ENCODE measurements around the gene RAP1A. TPM values are rescaled to one million over a fixed set of nuclear protein-coding genes. Genes with fewer than 3 reads are reported as not detected.

RAP1A gene
- total RNA-seq, 1 experiment from 2014 or later, result 25.4 TPM

DNA sequence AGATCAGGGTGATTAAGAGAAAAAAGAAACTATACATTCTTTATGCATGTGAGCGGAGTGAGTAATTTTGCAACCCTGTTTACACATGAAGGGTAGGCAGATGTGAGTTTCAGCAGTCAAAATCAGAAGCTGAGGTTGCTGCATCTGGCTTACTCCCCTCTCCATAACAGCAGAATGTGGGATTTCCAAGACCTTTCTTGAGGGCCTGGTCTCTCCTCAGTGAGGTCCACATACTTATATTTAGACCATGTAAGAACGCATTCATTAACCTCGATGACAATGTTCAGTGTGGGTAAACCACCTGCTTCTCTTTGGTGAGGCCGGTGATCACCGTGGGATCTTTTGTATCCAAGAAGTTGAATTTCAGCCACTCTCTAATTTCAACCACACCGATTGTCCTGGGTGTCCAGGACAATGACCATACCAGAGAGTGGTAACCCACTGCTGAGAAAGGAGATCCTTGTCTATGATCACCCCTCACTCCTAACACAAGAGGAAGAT, 18.7 kb upstream of the RAP1A start (continued):
- TF ChIP-seq, protein P1, sequence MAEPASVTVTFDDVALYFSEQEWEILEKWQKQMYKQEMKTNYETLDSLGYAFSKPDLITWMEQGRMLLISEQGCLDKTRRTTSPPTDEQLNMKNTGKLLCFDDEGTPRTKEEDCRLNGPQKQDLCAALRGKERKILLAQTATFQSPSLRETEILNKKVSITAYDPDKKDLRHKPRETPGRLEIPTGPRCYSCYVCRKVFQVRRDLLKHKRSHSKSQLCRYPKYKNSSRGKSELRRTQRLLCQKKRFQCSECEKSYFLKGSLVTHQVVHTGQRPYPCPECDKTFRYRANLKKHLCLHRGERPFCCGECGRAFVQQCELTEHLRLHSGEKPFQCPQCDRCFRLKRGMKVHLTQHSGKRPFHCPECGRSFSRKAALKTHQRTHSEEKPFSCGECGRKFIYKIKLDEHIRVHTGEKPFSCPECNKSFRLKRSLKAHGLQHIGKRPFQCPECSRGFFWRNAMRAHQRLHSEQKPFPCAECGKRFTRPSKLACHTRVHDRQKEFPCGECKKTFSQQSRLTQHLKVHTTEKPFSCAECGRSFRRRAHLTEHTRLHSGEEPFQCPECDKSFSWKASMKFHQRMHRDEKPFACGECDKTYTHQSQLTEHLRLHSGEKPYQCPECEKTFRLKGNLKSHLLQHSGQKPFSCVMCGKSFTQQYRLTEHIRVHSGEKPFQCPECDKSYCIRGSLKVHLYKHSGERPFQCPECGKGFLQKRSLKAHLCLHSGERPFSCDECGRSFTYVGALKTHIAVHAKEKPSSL (CRISPR knock-in tag; conservative IDR thresholded peaks at IDR 0.05), result no peak
- no peak for TF ChIP-seq FOXJ3 (CRISPR knock-in tag; IDR thresholded peaks at IDR 0.05; ENCODE audit: borderline replicate concordance)
- TF ChIP-seq, protein P2, sequence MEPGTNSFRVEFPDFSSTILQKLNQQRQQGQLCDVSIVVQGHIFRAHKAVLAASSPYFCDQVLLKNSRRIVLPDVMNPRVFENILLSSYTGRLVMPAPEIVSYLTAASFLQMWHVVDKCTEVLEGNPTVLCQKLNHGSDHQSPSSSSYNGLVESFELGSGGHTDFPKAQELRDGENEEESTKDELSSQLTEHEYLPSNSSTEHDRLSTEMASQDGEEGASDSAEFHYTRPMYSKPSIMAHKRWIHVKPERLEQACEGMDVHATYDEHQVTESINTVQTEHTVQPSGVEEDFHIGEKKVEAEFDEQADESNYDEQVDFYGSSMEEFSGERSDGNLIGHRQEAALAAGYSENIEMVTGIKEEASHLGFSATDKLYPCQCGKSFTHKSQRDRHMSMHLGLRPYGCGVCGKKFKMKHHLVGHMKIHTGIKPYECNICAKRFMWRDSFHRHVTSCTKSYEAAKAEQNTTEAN (CRISPR knock-in tag; IDR thresholded peaks at IDR 0.05), result no peak

DNA sequence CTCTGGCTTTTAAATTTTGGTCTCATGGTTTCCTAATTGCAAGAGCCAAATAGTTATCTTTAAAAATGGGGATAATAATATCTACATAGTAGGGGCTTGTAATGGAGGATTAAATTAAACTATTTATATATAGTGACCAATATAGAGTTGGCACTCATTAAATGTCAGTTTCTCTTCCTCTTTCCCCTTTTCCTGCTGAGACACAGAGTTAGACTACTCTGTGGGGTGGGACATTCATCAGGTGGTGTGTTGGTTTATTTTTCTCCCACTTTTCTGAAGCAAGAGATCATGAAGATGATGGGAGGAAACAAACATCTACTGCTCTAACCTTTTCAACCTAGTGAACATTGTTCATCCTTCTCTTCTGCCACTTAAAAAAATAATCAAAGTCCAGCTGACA, 17.3 kb upstream of the RAP1A start:
- H3K4me3 Mint-ChIP-seq, result no peak overlapping the region
- DNase-seq (ENCODE audit: low spot score) (no peak), ATAC-seq (no peak)
- ChIA-PET POLR2A (no interaction called here), CTCF (no interaction called here)
- TF ChIP-seq, protein P3, sequence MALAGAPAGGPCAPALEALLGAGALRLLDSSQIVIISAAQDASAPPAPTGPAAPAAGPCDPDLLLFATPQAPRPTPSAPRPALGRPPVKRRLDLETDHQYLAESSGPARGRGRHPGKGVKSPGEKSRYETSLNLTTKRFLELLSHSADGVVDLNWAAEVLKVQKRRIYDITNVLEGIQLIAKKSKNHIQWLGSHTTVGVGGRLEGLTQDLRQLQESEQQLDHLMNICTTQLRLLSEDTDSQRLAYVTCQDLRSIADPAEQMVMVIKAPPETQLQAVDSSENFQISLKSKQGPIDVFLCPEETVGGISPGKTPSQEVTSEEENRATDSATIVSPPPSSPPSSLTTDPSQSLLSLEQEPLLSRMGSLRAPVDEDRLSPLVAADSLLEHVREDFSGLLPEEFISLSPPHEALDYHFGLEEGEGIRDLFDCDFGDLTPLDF (CRISPR knock-in tag; IDR thresholded peaks at IDR 0.05), result no peak
- TF ChIP-seq TP53 (CRISPR knock-in tag; IDR thresholded peaks at IDR 0.05) (no peak), NR2C2 (CRISPR knock-in tag; IDR thresholded peaks at IDR 0.05) (no peak), NR3C1 (CRISPR knock-in tag; conservative IDR thresholded peaks at IDR 0.05; ENCODE audit: low read depth) (no peak), ZNF263 (CRISPR knock-in tag; IDR thresholded peaks at IDR 0.05; ENCODE audit: low read depth) (no peak), NR1H2 (CRISPR knock-in tag; IDR thresholded peaks at IDR 0.05) (no peak), GTF2I (CRISPR knock-in tag; conservative IDR thresholded peaks at IDR 0.05) (no peak)
- TF ChIP-seq, protein P4, sequence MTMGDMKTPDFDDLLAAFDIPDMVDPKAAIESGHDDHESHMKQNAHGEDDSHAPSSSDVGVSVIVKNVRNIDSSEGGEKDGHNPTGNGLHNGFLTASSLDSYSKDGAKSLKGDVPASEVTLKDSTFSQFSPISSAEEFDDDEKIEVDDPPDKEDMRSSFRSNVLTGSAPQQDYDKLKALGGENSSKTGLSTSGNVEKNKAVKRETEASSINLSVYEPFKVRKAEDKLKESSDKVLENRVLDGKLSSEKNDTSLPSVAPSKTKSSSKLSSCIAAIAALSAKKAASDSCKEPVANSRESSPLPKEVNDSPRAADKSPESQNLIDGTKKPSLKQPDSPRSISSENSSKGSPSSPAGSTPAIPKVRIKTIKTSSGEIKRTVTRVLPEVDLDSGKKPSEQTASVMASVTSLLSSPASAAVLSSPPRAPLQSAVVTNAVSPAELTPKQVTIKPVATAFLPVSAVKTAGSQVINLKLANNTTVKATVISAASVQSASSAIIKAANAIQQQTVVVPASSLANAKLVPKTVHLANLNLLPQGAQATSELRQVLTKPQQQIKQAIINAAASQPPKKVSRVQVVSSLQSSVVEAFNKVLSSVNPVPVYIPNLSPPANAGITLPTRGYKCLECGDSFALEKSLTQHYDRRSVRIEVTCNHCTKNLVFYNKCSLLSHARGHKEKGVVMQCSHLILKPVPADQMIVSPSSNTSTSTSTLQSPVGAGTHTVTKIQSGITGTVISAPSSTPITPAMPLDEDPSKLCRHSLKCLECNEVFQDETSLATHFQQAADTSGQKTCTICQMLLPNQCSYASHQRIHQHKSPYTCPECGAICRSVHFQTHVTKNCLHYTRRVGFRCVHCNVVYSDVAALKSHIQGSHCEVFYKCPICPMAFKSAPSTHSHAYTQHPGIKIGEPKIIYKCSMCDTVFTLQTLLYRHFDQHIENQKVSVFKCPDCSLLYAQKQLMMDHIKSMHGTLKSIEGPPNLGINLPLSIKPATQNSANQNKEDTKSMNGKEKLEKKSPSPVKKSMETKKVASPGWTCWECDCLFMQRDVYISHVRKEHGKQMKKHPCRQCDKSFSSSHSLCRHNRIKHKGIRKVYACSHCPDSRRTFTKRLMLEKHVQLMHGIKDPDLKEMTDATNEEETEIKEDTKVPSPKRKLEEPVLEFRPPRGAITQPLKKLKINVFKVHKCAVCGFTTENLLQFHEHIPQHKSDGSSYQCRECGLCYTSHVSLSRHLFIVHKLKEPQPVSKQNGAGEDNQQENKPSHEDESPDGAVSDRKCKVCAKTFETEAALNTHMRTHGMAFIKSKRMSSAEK (CRISPR knock-in tag; IDR thresholded peaks at IDR 0.05; ENCODE audit: borderline replicate concordance), result no peak
- no peak overlapping the region for H3K27ac Mint-ChIP-seq
- H3K4me1 Mint-ChIP-seq, result no peaks in the 10 kb centered on the region
- no peaks in the 10 kb centered on the region; the same call in 1 of the 2 replicates for H3K27me3 Mint-ChIP-seq (ENCODE audit: low read depth)
- H3K9me3 Mint-ChIP-seq, result peaks cover 10% of the 10 kb centered on the region; the same call in 1 of the 2 replicates
- no peaks in the 10 kb centered on the region for H3K36me3 Mint-ChIP-seq

DNA sequence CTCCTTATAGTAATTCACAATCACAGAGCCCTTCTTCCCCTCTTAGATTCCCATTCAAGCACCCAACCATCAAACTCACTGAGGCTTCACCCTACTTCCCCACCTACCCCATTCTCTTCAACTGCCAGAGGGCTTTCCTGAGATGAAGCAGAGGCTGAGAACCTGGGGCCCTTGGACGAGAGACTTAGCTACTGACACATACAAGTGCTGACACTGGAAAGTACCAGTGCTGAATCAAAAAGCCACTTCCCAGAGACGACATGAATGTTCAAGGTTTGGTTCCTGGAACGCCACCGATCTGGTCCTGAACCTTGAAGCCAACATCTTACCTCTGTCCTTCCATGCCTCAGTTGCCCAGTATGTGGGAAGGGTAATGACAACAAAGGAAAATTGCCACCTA, 16.6 kb upstream of the RAP1A start:
- CTCF ChIA-PET, result no interaction called here
- Mint-ChIP-seq H3K27ac (no peak overlapping the region), H3K9me3 (peaks cover 10% of the 10 kb centered on the region; the same call in 1 of the 2 replicates), H3K4me3 (no peak overlapping the region), H3K27me3 (ENCODE audit: low read depth) (no peaks in the 10 kb centered on the region; the same call in 1 of the 2 replicates), H3K4me1 (no peaks in the 10 kb centered on the region), H3K36me3 (no peaks in the 10 kb centered on the region)
- DNase-seq (ENCODE audit: low spot score), result no peak
- POLR2A ChIA-PET, result no interaction called here
- no peak for ATAC-seq
- TF ChIP-seq NFATC4 (CRISPR knock-in tag; IDR thresholded peaks at IDR 0.05), result no peak
- TF ChIP-seq, protein P1 (CRISPR knock-in tag; conservative IDR thresholded peaks at IDR 0.05), result no peak
- TF ChIP-seq, protein P5, sequence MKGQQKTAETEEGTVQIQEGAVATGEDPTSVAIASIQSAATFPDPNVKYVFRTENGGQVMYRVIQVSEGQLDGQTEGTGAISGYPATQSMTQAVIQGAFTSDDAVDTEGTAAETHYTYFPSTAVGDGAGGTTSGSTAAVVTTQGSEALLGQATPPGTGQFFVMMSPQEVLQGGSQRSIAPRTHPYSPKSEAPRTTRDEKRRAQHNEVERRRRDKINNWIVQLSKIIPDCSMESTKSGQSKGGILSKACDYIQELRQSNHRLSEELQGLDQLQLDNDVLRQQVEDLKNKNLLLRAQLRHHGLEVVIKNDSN (CRISPR knock-in tag; IDR thresholded peaks at IDR 0.05), result no peak
- TF ChIP-seq, protein P6, sequence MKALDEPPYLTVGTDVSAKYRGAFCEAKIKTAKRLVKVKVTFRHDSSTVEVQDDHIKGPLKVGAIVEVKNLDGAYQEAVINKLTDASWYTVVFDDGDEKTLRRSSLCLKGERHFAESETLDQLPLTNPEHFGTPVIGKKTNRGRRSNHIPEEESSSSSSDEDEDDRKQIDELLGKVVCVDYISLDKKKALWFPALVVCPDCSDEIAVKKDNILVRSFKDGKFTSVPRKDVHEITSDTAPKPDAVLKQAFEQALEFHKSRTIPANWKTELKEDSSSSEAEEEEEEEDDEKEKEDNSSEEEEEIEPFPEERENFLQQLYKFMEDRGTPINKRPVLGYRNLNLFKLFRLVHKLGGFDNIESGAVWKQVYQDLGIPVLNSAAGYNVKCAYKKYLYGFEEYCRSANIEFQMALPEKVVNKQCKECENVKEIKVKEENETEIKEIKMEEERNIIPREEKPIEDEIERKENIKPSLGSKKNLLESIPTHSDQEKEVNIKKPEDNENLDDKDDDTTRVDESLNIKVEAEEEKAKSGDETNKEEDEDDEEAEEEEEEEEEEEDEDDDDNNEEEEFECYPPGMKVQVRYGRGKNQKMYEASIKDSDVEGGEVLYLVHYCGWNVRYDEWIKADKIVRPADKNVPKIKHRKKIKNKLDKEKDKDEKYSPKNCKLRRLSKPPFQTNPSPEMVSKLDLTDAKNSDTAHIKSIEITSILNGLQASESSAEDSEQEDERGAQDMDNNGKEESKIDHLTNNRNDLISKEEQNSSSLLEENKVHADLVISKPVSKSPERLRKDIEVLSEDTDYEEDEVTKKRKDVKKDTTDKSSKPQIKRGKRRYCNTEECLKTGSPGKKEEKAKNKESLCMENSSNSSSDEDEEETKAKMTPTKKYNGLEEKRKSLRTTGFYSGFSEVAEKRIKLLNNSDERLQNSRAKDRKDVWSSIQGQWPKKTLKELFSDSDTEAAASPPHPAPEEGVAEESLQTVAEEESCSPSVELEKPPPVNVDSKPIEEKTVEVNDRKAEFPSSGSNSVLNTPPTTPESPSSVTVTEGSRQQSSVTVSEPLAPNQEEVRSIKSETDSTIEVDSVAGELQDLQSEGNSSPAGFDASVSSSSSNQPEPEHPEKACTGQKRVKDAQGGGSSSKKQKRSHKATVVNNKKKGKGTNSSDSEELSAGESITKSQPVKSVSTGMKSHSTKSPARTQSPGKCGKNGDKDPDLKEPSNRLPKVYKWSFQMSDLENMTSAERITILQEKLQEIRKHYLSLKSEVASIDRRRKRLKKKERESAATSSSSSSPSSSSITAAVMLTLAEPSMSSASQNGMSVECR (CRISPR knock-in tag; IDR thresholded peaks at IDR 0.05; ENCODE audit: borderline replicate concordance), result no peak
